ENCODE measurements around the gene MS4A1.
"Not testable (repeated sequence)": the region's sequence is repeated elsewhere in the genome, so short reads cannot be mapped to it uniquely, and the experiment has no call there.

Gene MS4A1
- 0 to 3.5 (median 0.19) reads per million in 17 experiments for total RNA-seq

GRCh38 chr11:60455531-60456042 is at the start of gene MS4A1:
MS4A1 (plus strand) TSS chr11:60455847; CDS start chr11:60462375, 6,528 bp downstream.
- no peak for DNase-seq

- DNase-seq, result no peak
Observed at GRCh38 chr11:60420015-60420414, 35.6 kb upstream of the MS4A1 start.

- DNase-seq, result no peak
Observed at GRCh38 chr11:60422609-60423008, 33.0 kb upstream of the MS4A1 start.

GRCh38 chr11:60428517-60428916 is 27.1 kb upstream of the MS4A1 start:
- DNase-seq, result no peak

GRCh38 chr11:60429272-60429671 is 26.4 kb upstream of the MS4A1 start, which contains the start of gene MS4A5:
MS4A5 (plus strand) TSS chr11:60429572; CDS start chr11:60429675, 103 bp downstream.
- DNase-seq, result no peak

- no peak for DNase-seq
Observed at GRCh38 chr11:60431251-60431650, 24.4 kb upstream of the MS4A1 start.

GRCh38 chr11:60433401-60433800 is 22.2 kb upstream of the MS4A1 start:
- DNase-seq, result peak in 1 of 4 experiments; percentile 3

GRCh38 chr11:60447070-60447469 is 8.6 kb upstream of the MS4A1 start:
- no peak for DNase-seq

GRCh38 chr11:60447846-60448245 is 7.8 kb upstream of the MS4A1 start:
- DNase-seq, result peak; percentile 18 to 55 (median 40)

- DNase-seq, result not testable (repeated sequence)
Observed at GRCh38 chr11:60451185-60451584, 4.5 kb upstream of the MS4A1 start.

GRCh38 chr11:60454212-60454611 is 1.4 kb upstream of the MS4A1 start:
- DNase-seq, result no peak

- DNase-seq, result no peak
Observed at GRCh38 chr11:60457576-60457975, 1.9 kb downstream of the MS4A1 start.

GRCh38 chr11:60459345-60459744 is 3.7 kb downstream of the MS4A1 start:
- DNase-seq, result no peak

- DNase-seq, result no peak
Observed at GRCh38 chr11:60468829-60469228, 13.2 kb downstream of the MS4A1 start.

- no peak for DNase-seq
Observed at GRCh38 chr11:60469723-60470122, 14.1 kb downstream of the MS4A1 start.

GRCh38 chr11:60477035-60477445 is 21.4 kb downstream of the MS4A1 start:
- DNase-seq, result peak; percentile 40 to 86 (median 62)

- DNase-seq, result peak; percentile 37 to 75 (median 60)
Observed at GRCh38 chr11:60482361-60482760, 26.7 kb downstream of the MS4A1 start.

- DNase-seq, result peak; percentile 50 to 71 (median 62)
Observed at GRCh38 chr11:60485987-60486386, 30.3 kb downstream of the MS4A1 start.

- DNase-seq, result no peak
Observed at GRCh38 chr11:60492488-60493009, 36.9 kb downstream of the MS4A1 start, which contains the start of gene MS4A12. MS4A12 (plus strand) TSS chr11:60492778; CDS start chr11:60497319, 4,541 bp downstream.

- DNase-seq, result no peak
Observed at GRCh38 chr11:60493454-60493853, 37.8 kb downstream of the MS4A1 start.

- DNase-seq, result peak in 3 of 4 experiments; percentile 19 to 49 (median 28)
Observed at GRCh38 chr11:60498399-60498798, 42.8 kb downstream of the MS4A1 start.

GRCh38 chr11:60498853-60499252 is 43.2 kb downstream of the MS4A1 start:
- peak; percentile 53 to 80 (median 64) for DNase-seq

- no peak for DNase-seq
Observed at GRCh38 chr11:60500276-60500910, 44.7 kb downstream of the MS4A1 start.

GRCh38 chr11:60502221-60502775 is 46.7 kb downstream of the MS4A1 start:
- DNase-seq, result peak in 2 of 4 experiments; percentile 19 to 24

Data from suppressor macrophage (primary cell).